ENCODE results near the gene PROM1. TPM values are rescaled to one million over a fixed set of nuclear protein-coding genes. Genes with fewer than 3 reads are reported as not detected.

PROM1 gene
- polyA plus RNA-seq, 3 donors, result not detected

DNA sequence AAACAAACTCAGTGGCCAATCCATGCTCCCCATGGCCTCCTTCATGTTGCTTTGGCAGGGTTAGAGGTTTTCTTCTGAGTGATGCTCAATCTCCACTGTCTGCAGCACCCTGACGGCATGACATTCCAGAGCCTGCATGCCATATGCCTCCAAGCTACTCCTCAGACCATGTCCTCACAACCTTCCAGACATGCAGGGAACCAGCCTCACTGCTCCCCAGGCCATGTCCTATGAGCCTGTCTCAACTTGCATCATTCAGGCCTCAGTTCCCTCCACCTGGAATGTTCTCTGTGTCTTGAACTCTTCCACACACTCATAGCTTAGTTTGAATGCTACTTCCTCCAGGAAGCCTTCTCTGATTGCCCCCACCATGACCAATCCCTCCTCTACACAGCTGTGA, 18.8 kb downstream of the PROM1 start:
- Mint-ChIP-seq H3K27ac (peak overlapping the region in 1 of 7 donors; percentile 80), H3K27me3 (ENCODE audit: low read depth in 3 of 3) (peaks cover 0 to 3% (median 0%) of the 10 kb centered on the region in 3 donors), H3K4me3 (no peak overlapping the region), H3K36me3 (peaks cover 0 to 3% of the 10 kb centered on the region in 2 donors), H3K4me1 (peaks cover 11% of the 10 kb centered on the region), H3K9me3 (peaks cover 0 to 4% (median 0%) of the 10 kb centered on the region in 7 donors)
- Histone ChIP-seq H3K4me1 (ENCODE audit: control insufficient read depth in 1 of 2, insufficient read depth in 2 of 2, low read length in 2 of 2) (peaks cover 0 to 2% of the 10 kb centered on the region in 2 donors), H3K9me3 (replicated peaks in 1 of 2; ENCODE audit: control insufficient read depth in 1 of 2, insufficient read depth in 1 of 2, low read length in 2 of 2) (no peaks in the 10 kb centered on the region), H3K36me3 (replicated peaks in 1 of 2; ENCODE audit: control insufficient read depth in 1 of 2, insufficient read depth in 2 of 2, low read length in 2 of 2) (no peaks in the 10 kb centered on the region), H3K27ac (ENCODE audit: low read depth in 1 of 2, low read length in 2 of 2) (no peak overlapping the region), H3K79me2 (ENCODE audit: insufficient read depth, low read length) (no peaks in the 10 kb centered on the region), H4K20me1 (ENCODE audit: insufficient read depth, low read length) (no peaks in the 10 kb centered on the region), H2AFZ (ENCODE audit: insufficient read depth, low read depth, low read length, poor library complexity, severe bottlenecking) (no peak overlapping the region), H3K4me3 (replicated peaks in 1 of 3; ENCODE audit: low read depth in 2 of 3, low read length in 3 of 3) (no peak overlapping the region), H3K4me2 (replicated peaks; ENCODE audit: extremely low read depth, low read length, poor library complexity, severe bottlenecking) (no peak overlapping the region), H3K9ac (ENCODE audit: insufficient read depth, low read length, poor library complexity, severe bottlenecking) (no peak overlapping the region), H3K27me3 (ENCODE audit: control insufficient read depth in 2 of 2, insufficient read depth in 2 of 2, low read length in 2 of 2) (no peaks in the 10 kb centered on the region)
- 80% methylated on average over 1 of the region's 1 CpG for WGBS (ENCODE audit: insufficient coverage)
- no peak for DNase-seq
- intact Hi-C loops (cut with micrococcal nuclease), result no loop called here
- TF ChIP-seq, protein P1, sequence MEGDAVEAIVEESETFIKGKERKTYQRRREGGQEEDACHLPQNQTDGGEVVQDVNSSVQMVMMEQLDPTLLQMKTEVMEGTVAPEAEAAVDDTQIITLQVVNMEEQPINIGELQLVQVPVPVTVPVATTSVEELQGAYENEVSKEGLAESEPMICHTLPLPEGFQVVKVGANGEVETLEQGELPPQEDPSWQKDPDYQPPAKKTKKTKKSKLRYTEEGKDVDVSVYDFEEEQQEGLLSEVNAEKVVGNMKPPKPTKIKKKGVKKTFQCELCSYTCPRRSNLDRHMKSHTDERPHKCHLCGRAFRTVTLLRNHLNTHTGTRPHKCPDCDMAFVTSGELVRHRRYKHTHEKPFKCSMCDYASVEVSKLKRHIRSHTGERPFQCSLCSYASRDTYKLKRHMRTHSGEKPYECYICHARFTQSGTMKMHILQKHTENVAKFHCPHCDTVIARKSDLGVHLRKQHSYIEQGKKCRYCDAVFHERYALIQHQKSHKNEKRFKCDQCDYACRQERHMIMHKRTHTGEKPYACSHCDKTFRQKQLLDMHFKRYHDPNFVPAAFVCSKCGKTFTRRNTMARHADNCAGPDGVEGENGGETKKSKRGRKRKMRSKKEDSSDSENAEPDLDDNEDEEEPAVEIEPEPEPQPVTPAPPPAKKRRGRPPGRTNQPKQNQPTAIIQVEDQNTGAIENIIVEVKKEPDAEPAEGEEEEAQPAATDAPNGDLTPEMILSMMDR (IDR thresholded peaks at IDR 0.05), result no peak

DNA sequence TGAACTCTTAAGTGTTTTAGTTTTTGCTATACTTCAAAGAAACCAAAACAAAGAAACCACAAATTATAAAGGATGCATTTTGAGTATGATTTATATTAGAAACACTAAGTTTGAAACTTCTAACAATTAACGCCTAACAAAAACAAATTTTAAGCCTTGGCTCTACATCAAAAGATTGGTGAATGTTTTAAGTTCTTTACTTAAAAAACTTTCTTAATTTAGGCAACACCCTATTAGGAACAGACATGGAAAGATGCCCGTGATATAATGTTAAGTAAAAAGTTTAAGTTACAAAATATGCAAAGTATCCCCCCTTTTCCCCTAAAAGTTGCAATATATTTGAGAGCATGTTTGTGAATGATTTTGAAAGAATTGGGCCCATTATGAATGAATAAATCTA, 21.2 kb downstream of the PROM1 start:
- Mint-ChIP-seq H3K27ac (no peak overlapping the region), H3K4me3 (no peak overlapping the region), H3K9me3 (peaks cover 0 to 4% (median 0%) of the 10 kb centered on the region in 7 donors), H3K27me3 (ENCODE audit: low read depth in 3 of 3) (peaks cover 0 to 3% (median 0%) of the 10 kb centered on the region in 3 donors), H3K4me1 (peaks cover 11% of the 10 kb centered on the region), H3K36me3 (peaks cover 0 to 3% of the 10 kb centered on the region in 2 donors)
- no peak overlapping the region for H2AFZ ChIP-seq (ENCODE audit: insufficient read depth, low read depth, low read length, poor library complexity, severe bottlenecking)
- no peak overlapping the region for H3K9ac ChIP-seq (ENCODE audit: insufficient read depth, low read length, poor library complexity, severe bottlenecking)
- no peaks in the 10 kb centered on the region for H3K79me2 ChIP-seq (ENCODE audit: insufficient read depth, low read length)
- DNase-seq, result no peak
- no CpG with 5 or more reads among the region's 2 CpGs for WGBS (ENCODE audit: insufficient coverage)
- peaks cover 0 to 2% of the 10 kb centered on the region in 2 donors for H3K4me1 ChIP-seq (ENCODE audit: control insufficient read depth in 1 of 2, insufficient read depth in 2 of 2, low read length in 2 of 2)
- H3K27ac ChIP-seq (ENCODE audit: low read depth in 1 of 2, low read length in 2 of 2), result no peak overlapping the region
- no peaks in the 10 kb centered on the region for H3K27me3 ChIP-seq (ENCODE audit: control insufficient read depth in 2 of 2, insufficient read depth in 2 of 2, low read length in 2 of 2)
- H3K9me3 ChIP-seq (replicated peaks in 1 of 2; ENCODE audit: control insufficient read depth in 1 of 2, insufficient read depth in 1 of 2, low read length in 2 of 2), result no peaks in the 10 kb centered on the region
- intact Hi-C loops (cut with micrococcal nuclease), result no loop called here
- H4K20me1 ChIP-seq (ENCODE audit: insufficient read depth, low read length), result no peaks in the 10 kb centered on the region
- H3K4me3 ChIP-seq (replicated peaks in 1 of 3; ENCODE audit: low read depth in 2 of 3, low read length in 3 of 3), result no peak overlapping the region
- no peak overlapping the region for H3K4me2 ChIP-seq (replicated peaks; ENCODE audit: extremely low read depth, low read length, poor library complexity, severe bottlenecking)
- TF ChIP-seq, protein P1 (IDR thresholded peaks at IDR 0.05), result no peak
- no peaks in the 10 kb centered on the region for H3K36me3 ChIP-seq (replicated peaks in 1 of 2; ENCODE audit: control insufficient read depth in 1 of 2, insufficient read depth in 2 of 2, low read length in 2 of 2)

Measured in CD14-positive monocyte (primary cell).